HCT116 (cell line): ENCODE data around the gene CFAP92.

Experiments
- EGR1 ChIP-seq: IDR thresholded peaks from 2 replicates; pipeline ENCODE4 v1.6.1; 2012; ENCODE audit warnings: low read depth
- POLR2A ChIP-seq: IDR thresholded peaks from 2 replicates; pipeline ENCODE4 v1.7.0; 2011; ENCODE audit warnings: borderline replicate concordance; ENCODE audit not compliant: insufficient read depth, insufficient read length; ENCODE audit errors: extremely low read depth
- RAD21 ChIP-seq: IDR thresholded peaks from 2 replicates; pipeline ENCODE4 v1.6.1; 2012; ENCODE audit warnings: low read depth, mild to moderate bottlenecking
- SRF ChIP-seq: IDR thresholded peaks from 2 replicates; pipeline ENCODE4 v1.6.1; 2012; ENCODE audit warnings: low read depth
- TF ChIP-seq, protein P1 (sequence below), 3 experiments: fragments of 200-600 bp in 1 of 3; sonication (generic) in 1 of 3; IDR thresholded peaks in 2 of 3; conservative IDR thresholded peaks in 1 of 3; 2 replicates each; pipeline ENCODE4 v1.5.1; 2012 to 2017; ENCODE audit warnings: low read depth in 2 of 3, low read length in 2 of 3, antibody characterized with exemption in 1 of 3, borderline replicate concordance in 1 of 3, control low read depth in 1 of 3, mild to moderate bottlenecking in 1 of 3, mixed read lengths in 1 of 3, mixed run types in 1 of 3, moderate library complexity in 1 of 3; ENCODE audit not compliant: insufficient read depth in 1 of 3
- TF ChIP-seq, protein P2 (sequence below): IDR thresholded peaks from 2 replicates; pipeline ENCODE4 v1.6.1; 2011; ENCODE audit warnings: mild to moderate bottlenecking, low read length, moderate library complexity; ENCODE audit not compliant: insufficient replicate concordance; ENCODE audit errors: extremely low read depth

DNA sequence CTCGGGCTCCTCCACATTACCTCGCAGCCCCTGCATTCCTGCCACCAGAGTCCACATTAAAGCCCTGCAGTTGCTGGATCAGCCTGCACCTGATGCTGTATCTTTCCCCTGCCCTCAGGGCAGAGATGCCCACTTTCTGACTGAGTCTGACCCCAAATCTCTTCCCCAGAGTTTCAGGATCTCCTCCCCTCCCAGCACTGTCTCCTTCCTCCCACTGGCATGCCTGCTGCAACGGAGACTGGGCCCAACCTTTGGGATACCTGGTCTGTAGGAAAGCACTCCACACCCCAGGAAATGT lies 46.1 kb upstream of the CFAP92 start:
- no peak for TF ChIP-seq SRF
- TF ChIP-seq RAD21 = no peak
- TF ChIP-seq, protein P1, sequence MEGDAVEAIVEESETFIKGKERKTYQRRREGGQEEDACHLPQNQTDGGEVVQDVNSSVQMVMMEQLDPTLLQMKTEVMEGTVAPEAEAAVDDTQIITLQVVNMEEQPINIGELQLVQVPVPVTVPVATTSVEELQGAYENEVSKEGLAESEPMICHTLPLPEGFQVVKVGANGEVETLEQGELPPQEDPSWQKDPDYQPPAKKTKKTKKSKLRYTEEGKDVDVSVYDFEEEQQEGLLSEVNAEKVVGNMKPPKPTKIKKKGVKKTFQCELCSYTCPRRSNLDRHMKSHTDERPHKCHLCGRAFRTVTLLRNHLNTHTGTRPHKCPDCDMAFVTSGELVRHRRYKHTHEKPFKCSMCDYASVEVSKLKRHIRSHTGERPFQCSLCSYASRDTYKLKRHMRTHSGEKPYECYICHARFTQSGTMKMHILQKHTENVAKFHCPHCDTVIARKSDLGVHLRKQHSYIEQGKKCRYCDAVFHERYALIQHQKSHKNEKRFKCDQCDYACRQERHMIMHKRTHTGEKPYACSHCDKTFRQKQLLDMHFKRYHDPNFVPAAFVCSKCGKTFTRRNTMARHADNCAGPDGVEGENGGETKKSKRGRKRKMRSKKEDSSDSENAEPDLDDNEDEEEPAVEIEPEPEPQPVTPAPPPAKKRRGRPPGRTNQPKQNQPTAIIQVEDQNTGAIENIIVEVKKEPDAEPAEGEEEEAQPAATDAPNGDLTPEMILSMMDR (IDR thresholded peaks at IDR 0.05 in 2 of 3, conservative IDR thresholded peaks at IDR 0.05 in 1 of 3; ENCODE audit: borderline replicate concordance in 1 of 3, insufficient read depth in 1 of 3, low read depth in 2 of 3, low read length in 2 of 3) = no peak
- no peak for TF ChIP-seq EGR1
- no peak for TF ChIP-seq POLR2A
- TF ChIP-seq, protein P2, sequence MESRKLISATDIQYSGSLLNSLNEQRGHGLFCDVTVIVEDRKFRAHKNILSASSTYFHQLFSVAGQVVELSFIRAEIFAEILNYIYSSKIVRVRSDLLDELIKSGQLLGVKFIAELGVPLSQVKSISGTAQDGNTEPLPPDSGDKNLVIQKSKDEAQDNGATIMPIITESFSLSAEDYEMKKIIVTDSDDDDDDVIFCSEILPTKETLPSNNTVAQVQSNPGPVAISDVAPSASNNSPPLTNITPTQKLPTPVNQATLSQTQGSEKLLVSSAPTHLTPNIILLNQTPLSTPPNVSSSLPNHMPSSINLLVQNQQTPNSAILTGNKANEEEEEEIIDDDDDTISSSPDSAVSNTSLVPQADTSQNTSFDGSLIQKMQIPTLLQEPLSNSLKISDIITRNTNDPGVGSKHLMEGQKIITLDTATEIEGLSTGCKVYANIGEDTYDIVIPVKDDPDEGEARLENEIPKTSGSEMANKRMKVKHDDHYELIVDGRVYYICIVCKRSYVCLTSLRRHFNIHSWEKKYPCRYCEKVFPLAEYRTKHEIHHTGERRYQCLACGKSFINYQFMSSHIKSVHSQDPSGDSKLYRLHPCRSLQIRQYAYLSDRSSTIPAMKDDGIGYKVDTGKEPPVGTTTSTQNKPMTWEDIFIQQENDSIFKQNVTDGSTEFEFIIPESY = no peak
